ENCODE measurements around the gene NEK4.
"Not testable (repeated sequence)": the region's sequence is repeated elsewhere in the genome, so short reads cannot be mapped to it uniquely, and the experiment has no call there.

The NEK4 gene

DNA sequence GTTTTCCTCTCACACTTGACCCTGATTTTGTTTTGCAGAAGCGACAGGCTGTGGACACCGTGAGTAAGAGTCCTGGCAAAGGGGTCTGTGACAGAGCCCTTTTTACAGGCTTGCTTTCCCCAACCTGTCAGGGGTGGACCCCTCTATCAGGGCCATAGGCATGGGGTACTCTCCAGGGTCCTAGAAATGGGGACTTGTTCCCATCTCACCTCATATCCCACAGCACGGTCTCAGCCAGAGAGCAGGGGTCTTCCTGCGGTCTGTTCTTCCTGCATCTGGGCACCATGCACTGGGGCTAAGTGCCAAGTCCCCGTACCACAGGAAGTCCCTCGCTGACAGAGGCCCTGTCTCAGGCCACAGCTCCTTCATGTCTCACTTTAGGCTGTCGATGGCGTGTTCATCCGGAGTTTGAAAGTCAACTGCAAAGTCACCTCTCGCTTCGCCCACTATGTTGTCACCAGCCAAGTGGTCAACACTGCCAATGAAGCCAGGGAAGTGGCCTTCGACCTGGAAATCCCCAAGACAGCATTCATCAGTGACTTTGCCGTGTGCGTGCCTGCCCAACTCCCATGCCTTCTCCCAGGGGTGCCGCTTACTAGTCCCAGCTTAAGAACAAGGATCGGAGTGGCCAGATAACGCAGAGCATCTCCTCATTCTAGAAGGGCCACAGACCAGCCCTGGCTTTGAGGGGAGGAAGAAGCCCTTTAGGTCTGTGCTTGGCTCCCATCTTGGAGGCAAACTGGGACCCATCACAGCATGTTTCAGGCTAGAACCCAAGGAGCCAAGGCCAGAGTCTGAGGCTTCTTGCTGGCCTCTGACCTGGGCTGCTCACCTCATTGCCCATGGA lies 7.4 kb upstream of the NEK4 start:
- peak in 1 of 2 donors; percentile 15 for DNase-seq

DNA sequence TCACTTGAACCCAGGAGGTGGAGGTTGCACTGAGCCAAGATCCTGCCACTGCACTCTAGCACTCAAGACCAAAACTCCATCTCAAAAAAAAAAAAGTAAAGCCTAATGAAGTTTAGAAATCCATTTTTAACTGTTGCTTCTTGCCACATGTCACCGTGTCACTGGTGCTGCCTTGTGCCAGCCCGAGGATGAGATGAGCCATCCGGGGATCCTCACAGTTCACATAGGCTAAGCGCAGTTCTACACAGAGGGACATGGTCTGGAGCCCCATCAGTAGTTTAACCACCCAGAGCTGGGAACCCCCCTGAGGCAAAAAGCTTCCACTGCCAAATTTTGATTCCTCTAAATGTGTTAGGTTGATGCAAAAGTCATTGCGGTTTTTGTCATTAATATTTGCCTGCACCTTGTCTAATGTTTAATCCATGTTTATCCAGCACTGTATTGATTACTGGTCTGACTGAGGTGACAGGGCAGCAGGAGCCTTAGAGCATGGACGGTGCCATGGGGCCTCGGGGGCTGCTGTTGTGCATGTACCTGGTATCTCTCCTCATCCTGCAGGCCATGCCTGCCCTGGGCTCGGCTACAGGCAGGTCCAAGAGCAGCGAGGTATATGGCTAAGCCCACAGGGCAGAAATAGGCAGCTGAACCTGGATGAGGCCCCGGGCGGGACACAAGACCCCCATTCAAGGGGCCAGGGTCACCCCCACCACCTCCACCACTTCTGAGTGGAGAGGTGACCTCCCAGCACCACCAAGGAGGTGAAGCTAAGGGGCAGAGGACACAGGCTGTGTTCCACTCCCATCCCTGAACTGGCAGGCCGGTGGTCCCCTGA lies 6.6 kb upstream of the NEK4 start, which contains the start of gene ITIH1:
TSS of gene ITIH1 (plus strand) at position 473 of the 832 bp plus-strand sequence. CDS start at position 490, 17 bp downstream.
- DNase-seq = peak in 1 of 2 donors; percentile 7

DNA sequence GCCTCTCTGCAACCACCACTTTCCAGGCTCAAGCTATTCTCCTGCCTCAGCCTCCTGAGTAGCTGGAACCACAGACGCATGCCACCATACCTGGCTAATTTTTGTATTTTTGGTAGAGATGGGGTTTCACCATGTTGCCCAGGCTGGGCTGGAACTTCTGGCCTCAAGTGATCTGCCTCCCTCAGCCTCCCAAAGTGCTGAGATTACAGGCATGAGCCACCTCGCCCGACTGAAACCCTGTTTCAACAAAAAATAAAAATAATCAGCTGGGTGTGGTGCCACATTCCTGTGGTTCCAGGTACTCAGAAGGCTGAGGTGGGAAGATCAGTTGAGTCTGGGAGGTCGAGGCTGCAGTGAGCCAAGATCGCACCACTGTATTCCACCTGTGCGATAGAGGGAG lies 5.7 kb upstream of the NEK4 start:
- not testable (repeated sequence) for DNase-seq

DNA sequence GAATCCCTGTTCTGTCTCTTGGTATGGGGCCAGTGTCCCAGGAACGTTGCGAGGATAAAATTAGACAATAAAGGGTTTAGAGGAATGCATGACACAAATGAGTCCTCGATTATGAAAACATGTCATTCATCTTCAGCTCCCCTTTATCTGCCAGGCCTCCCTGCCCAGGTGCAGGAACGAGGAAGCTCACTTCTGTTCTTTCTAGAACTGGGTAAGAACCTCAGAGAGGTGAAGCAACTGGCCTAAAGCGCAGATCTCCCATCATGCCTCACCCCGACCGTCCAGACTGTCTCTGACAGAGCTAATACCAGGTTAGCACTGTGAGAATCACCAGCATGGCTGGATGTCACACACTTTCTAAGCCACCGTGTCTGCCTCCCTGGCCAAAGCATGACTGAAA lies 5.1 kb upstream of the NEK4 start:
- DNase-seq = peak in 1 of 2 donors; percentile 1

DNA sequence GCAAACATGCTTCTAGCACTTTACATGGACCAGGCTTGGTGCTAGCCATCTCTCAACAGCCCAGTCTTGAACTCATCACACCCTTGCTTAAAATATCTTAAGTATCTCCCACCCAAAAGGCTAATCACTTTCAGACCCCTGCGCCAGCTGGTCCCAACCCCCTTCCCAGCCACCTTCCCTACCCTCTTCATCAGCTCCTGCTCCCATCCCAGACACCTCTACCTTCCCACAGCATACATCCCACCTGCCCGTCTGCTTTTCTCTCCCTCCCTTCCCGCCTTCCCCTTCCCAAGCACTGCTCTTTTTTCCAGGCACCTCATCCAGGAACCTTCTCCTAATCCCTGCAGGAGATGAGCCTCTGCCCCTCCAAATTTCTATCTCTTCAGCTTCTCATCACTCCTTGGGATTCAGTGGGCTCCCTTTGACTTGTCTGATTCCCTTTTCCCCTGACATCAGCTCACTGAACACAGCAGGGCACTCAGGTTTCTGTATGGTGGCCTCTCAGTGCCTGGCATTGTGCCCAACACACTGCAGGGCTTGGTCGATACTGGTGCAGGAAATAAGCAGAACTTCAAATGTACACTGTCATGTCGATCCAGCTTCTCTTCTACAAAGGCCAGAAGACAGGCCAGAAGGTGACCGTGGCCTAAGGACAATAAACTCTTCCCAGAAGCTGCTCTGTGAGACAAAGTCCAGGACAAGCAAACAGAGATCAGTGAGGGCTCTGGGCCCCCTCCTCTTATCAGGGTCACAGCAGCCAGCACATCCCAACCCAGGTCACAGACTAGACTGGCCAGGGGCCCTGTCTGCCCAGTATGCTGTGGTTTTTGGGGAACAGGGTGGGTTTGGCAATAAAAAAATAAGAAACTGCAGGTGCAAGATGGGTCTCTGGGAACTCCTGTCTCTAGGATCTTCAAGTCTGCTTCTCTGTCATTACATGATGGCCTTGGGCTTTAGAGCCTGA lies 4.4 kb upstream of the NEK4 start:
- peak in 1 of 2 donors; percentile 11 for DNase-seq

DNA sequence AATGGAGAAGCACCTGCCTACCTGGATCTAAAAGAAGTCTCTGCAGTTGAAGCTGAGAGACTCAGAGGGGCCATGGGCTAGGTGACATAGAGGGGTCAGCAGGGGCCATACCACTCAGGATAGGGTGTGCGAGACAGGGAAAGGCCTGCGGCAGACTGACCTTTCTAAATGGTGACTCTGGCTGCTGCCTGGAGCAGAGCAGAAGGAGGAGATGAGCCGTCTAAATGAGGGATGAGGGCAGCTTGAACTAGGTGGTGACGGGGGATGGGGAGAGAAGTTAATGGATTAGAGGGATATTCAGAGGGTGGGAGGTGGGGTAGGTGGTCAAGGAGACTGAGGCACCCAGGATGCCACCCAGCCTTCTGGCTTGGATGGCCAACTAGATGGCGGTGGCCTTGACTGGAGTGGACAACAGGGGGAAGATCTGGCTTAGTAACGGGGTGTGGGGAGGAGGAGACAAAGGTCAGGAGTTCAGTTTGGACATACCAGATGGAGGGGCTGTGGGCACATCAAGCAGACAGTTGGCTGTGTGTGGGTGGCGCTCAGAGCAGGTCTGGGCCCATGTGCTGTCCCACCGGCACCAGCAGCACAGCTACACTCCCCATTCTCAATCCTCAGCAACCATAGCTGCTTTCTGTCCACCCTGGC lies 3.5 kb upstream of the NEK4 start:
- DNase-seq = no peak

DNA sequence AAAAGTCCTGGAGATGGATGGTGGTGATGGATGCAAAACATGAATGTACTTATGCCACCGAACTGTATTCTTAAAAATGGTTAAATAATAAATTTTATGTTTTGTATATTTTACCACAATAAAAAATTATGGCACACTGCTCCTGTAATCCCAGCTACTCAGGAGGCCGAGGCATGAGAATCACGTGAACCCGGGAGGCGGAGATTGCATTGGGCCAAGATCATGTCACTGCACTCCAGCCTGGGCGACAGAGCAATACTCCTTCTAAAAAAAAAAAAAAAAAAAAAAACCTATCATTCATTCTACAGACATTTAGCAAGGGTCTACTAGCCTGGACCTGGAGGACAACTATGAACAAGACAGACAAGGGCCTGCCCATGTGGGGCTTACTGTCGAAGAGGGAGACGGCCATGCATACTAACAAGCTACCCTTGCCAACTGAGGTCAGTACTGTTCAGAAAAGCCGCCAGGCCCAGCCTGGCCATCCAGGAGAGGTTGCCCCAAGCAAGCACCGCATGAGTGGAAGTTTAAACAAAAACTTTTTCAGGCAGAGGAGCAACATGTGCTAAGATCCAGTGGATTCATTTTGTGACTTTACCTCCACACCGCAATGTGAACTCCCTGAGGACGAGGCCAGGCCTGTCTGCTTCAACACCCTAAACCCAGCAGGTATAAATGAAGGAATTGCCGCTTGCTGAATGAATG lies 2.8 kb upstream of the NEK4 start:
- DNase-seq = no peak

DNA sequence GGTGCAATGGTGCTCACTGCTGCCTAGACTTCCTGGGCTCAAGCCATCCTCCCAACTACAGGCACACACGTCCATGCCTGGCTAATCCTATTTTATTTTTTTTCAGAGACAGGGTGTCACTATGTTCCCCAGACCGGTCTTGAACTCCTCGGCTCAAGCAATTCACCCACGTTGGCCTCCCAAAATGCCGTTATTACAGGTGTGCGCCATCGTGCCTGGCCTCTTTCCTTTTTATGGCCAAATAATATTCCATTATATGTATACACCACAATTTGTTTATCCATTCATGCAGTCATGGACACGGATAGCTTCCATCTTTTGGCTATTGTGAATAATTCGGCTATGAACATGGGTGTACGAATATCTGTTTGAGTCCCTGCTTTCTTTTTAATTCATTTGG lies 962 bp upstream of the NEK4 start:
- DNase-seq = no peak

DNA sequence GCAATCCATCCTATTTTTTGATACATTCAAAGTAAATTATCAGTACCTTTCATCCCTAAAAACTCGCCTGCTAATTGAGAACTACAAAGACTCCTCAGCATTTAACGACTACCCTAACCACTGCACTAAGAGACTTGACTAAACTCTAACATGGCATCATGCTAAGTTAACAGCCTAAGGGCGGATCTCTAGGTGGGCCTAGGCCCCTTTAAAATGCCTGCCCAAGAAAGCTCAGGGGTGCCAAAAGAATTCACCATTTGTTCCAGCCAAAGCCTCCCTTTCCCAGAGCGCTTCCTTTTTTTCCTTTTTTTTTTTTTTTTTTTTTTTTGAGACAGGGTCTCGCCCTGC lies 568 bp upstream of the NEK4 start:
- no peak for DNase-seq

DNA sequence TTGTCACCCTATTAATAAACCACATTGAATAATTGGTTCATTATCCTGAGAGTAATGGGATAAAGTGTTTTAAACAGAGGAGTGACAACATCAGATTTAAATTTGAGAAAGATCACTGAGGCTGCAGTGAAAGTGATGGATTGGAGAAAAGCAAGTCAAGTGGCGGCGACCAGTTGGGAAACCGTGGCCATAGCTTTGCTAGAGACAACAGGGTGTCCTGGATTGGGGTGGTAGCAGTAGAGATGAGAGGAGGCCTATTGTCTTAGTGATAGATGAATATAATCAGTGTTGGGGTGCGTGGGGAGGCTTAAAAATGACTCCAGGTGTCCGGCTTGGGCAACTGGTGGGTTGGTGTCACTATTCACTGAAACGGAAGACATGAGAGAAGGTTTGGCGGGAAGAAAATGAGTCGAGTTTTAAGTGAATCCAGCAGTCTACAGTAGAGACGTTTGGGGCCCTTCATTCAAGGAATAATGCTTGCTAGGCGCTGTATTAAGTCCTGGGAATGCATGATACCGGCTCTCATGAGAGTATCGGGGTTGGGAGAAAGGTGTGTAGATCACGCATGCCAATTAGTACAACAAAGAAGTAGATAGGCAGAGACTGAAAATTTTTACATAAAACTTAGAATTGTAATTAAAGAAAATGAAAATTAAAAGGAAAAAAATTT lies 819 bp downstream of the NEK4 start:
- no peak for DNase-seq

DNA sequence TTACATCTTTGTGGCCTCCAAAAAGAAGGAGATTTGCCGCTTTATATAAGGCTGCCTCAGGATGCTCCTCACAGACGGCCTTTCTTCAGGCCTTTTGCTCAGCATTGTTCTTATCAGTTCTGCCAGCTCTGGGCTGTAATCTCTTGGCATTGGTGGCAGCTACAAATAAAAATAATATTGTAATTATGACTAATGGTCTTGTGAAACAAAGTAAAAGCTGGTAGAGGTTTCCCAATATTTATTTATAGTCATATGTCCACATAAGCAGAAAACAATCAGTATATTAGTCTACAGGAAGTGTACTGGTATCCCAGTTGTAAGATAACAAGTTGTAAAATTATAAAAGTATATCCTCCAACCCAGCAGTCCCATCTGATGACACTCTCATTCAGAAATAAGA lies 7.3 kb downstream of the NEK4 start:
- DNase-seq = no peak

DNA sequence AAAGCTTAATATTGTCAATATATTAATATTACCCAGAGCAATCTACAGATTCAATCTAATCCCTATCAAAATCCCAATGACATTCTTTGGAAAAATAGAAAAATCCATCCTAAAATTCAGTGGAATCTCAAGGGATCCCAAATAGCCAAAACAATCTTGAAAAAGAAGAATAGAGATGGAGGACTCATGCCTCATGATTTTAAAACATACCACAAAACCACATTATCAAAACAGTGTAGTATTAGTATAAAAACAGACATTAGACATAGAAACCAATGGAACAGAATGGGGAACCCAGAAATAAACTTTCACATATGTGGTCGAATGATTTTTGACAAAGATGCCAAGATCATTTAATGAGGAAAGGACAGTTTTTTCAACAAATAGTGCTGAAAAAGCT lies 14.6 kb downstream of the NEK4 start:
- no peak for DNase-seq

DNA sequence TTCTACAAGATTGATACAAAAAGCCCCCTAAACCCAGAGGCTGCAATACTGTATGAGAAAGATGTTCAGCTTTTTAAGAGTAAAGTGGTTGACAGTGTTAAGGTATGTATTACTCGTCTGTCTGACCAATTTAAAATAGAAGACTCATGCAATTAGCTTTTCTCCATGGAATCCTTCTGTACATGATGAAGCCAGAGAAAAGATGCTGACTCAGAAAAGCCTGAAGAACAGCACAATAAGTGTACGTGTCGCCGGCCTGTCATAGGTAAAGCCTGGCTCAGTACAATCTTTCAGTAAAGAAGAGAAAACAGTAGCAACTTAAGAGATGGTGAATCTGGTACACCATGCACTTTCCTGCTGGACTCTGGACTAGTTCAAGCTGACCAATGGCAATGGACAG lies 16.4 kb downstream of the NEK4 start:
- no peak for DNase-seq

DNA sequence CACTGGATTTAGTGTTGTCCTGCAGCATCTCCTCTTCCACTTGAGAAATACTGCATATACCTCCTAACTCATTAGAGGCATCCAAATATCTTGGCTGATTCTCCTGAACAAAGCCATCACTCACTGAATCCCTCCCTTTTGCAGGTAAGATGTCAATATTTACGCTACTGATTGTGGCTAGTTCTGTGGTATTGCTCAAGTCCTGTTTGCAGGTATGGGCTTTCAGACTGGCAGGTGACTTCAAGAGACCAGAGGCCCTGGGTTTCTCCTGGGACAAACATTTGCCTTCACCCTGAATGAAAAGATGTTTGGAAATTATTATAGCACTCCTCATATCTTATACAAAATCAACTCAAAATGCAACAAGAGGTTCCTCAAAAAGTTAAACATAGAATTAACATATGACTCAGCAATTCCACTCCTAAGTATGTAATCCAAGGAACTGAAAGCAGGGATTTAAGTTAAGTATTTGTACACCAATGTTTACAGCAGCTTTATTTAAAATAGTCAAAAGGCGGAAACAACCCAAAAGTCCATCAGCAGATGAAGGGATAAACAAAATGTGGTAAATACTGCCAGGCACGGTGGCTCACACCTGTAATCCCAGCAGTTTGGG lies 18.6 kb downstream of the NEK4 start:
- no peak for DNase-seq

DNA sequence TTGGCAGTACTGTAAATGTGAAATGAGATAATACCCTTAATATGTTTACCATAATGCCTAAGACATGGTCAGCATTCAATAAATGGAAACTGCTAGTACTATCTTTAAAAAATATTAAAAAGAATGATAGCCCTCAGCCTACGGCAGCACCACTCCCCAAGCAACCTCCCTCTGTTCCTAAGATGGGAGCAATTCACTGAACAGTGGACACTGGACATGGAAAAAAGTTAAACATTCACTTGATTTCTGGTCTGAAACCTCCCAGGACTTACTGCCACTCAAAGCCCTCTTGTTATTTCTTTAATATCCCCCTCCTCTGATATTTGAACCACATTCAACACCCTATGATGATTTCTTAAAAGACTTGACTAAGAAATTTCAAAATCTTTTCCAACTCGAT lies 27.0 kb downstream of the NEK4 start:
- no peak for DNase-seq

DNA sequence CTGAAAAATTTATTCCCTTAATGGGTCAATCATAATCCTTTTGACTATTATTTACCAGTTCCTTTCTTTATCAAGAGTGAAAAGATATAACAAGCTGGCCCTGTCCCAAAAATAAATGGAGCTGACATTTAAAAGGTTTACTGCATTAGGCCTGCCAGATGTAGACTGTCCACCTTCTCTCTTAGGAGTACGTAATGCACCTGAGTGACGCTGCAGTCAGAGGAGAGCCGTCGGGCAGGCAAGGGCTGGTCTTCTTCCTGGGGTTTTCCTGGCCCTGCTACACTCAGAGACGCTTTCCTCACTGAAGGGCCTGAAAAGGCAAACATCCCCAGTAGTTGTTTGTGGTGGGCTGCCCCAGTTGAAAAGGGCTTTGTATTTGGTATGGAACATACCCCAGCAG lies 27.6 kb downstream of the NEK4 start:
- DNase-seq = no peak

DNA sequence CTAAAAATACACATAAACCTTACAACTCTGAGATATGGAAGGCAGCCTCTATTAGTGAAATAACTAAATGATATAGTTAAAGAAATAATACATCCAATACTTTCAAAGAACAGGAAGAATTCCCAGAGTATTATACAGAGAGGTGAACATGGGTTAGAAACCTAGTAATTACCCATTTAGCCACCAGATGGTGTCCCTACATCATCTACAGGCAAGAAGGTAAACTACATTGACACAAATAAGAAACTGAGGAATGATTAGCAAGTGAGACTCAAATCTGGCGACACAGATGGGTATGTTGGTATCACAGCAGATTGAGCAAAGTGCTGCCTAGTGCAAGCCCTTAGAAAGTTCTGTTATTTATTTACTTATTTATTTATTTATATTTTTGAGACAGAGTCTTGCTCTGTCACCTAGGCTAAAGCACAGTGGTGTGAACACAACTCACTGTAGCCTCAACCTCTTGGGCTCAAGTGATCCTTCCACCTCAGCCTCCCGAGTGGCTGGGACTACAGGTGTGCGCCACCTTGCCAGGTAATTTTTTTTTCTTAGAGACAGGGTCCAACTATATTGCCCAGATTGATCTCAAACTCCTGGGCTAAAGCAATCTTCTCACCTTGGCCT lies 28.2 kb downstream of the NEK4 start:
- DNase-seq = peak in 1 of 2 donors; percentile 46

DNA sequence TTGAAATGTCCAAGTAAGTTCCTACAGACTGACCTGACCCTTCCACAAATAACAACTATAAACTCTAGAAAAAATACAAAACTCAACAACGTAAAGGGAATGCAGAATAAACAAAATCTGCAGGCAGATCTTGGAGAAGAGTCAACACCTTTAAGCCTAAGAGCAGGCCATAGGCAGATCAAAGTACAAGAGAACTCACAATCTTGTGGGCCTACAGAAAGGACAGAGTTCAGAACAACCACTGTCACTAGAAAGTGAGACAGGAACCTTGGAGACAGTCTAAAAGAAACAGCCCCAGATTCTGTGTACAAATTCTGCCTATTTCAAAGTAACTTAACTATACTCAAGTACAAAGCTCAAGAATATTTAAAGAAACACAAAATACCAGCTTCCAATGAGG lies 31.0 kb downstream of the NEK4 start:
- DNase-seq = no peak

DNA sequence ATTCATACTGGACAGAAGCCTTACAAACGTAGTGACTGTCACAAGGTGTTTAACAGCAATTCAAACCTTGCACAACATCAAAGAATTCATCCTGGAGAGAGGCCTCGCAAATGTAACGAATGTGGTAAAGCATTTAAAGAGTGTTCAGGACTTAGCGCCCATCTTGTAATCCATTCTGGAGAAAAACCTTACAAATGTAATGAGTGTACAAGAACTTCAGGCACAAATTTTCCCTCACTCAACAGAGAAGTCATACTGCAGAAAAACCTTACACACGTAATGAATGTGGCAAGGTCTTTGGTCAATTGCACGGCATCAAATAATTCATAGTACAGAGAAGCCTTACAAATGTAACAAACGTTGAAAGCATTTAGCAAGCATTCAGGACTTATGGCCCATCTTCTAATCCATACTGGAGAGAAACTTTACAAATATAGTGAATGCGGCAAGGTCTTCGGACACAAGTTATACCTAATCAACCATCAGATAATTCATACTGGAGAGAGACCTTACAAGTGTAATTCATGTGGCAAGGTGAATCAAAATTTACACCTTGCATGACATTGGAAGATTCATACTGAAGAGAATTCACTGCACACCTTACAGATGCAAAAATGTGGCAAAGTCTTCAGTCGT lies 37.4 kb downstream of the NEK4 start:
- no peak for DNase-seq

DNA sequence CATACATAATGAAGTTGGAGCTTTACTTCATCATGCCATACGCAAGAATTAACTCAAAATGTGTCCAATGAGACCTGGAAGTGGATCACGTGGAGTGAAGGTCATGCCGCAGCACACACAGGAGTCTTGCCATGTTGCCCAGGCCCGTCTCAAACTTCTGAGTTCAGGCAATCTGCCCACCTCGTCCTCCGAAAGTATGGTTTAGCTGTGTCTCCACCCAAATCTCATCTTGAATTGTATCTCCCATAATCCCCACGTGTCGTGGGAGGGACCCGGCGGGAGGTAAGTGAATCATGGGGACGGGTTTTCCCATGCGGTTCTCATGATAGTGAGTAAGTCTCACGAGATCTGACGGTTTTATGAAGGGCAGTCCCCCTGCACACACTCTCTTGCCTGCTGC lies 39.1 kb downstream of the NEK4 start:
- DNase-seq = no peak
